ENCODE data around the gene CEP164. TPM values are rescaled to one million over a fixed set of nuclear protein-coding genes. Genes with fewer than 3 reads are reported as not detected.
"Not testable (repeated sequence)": the region's sequence is repeated elsewhere in the genome, so short reads cannot be mapped to it uniquely, and the experiment has no call there.

Gene CEP164
- polyA plus RNA-seq, 4 donors: 18.1 to 43.4 (median 31.2) TPM

- DNase-seq (ENCODE audit: low read depth in 4 of 4, low spot score in 2 of 4): no peak
Observed at GRCh38 chr11:117303646-117304315, 23.9 kb upstream of the CEP164 start.

- no peak for DNase-seq (ENCODE audit: low read depth in 4 of 4, low spot score in 2 of 4)
Observed at GRCh38 chr11:117305145-117305544, 22.5 kb upstream of the CEP164 start.

- no peak for DNase-seq (ENCODE audit: low read depth in 4 of 4, low spot score in 2 of 4)
Observed at GRCh38 chr11:117309310-117309709, 18.3 kb upstream of the CEP164 start.

DNA sequence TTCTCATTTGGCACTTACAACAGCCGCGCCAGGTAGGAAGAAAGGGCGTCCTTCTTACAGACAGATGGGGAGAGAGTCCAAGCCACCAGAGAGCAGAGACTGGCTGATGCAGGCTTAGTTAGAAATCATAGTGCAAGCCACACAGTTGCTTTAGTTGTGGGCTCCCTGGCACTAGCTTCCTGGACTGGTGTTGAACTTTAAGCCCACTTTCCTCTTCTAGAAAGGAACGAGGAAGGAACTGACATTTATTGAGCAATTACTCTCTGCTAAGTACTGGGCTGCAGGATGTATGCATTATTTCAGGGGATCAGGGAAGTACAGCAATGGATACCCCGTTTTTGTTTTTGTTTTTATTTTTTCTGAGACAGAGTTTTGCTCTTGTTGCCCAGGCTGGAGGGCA, 14.6 kb upstream of the CEP164 start:
- no peak for DNase-seq (ENCODE audit: low read depth in 4 of 4, low spot score in 2 of 4)

GRCh38 chr11:117313828-117314768, 13.6 kb upstream of the CEP164 start:
- DNase-seq (ENCODE audit: low read depth in 4 of 4, low spot score in 2 of 4): no peak

DNA sequence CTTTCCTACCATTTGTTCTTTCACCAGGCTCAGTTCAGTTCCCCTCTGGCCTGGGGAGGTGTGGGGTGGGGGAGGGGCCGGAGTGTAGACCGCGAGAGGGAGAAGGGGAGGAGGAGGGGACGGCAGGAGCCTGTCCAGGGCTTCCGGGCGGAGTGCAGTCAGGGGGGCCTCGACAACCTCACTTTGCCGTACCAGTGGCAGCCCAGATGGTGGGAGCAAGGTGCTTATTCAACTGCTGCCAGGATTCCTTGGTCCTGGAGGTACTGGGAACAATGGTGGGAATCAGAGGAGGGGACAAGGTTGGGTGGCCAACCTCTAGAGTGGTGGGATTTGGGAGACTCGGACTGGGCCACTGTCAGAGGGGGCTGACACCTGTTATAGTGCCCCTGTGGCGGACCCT, 12.8 kb upstream of the CEP164 start:
- no peak for DNase-seq (ENCODE audit: low read depth in 4 of 4, low spot score in 2 of 4)

DNA sequence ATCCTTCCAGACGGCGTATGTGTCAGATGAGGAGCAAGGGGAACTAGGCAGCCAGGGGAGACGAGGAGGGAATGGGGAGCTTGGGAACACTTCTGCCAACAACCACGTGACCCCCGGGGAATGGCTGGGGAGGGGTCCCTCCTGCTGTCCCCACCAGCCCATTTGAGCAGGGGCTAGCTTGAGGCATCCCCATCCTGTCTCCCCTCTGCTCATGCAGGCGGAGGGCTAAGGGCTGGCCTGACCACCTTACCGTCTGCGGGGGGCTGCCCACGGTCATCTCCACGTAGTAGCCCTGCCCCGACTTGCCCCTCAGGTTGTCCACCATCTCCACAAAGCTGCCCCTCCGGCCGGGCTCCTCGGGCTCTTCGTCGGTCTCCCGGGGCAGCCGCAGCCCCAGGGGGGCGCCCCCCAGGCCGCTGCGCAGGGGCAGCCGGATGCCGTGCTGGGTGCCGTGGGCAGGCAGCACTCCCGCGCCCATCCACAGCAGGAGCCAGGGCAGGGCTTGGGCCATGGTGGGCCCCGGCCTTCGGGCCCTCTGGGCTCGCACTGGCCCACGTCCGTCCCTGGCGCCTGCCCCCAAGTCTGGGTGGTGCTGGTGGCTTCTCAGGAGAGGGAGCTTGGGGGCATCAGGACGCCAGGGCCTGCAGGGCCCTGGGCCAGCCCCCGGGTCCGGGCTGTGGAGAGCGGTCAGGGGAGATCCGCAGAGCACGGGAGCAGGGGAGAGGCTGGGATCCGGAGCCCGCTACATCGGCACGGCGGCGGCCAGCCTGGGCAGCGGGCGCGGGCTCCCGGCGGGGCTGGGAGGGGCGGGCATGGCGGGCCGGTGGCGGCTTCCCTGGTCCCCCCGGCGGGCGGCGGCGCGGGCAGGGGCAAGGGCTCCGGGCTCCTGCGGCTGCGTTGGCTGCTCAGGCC, 12.1 kb upstream of the CEP164 start:
- no peak for DNase-seq (ENCODE audit: low read depth in 4 of 4, low spot score in 2 of 4)

- peak; percentile 55 to 83 (median 64) for DNase-seq (ENCODE audit: low read depth in 4 of 4, low spot score in 2 of 4)
Observed at GRCh38 chr11:117316197-117316961, 11.3 kb upstream of the CEP164 start, which contains the start of gene BACE1. TSS of gene BACE1 (minus strand) at chr11:117316256. CDS start at chr11:117315795, 461 bp downstream.

GRCh38 chr11:117318738-117319137, 8.9 kb upstream of the CEP164 start:
- no peak for DNase-seq (ENCODE audit: low read depth in 4 of 4, low spot score in 2 of 4)

GRCh38 chr11:117319214-117319840, 8.3 kb upstream of the CEP164 start:
- no peak for DNase-seq (ENCODE audit: low read depth in 4 of 4, low spot score in 2 of 4)

GRCh38 chr11:117327255-117327566, 443 bp upstream of the CEP164 start:
- not testable (repeated sequence) for DNase-seq (ENCODE audit: low read depth in 4 of 4, low spot score in 2 of 4)

GRCh38 chr11:117328375-117329010, 839 bp downstream of the CEP164 start:
- no peak for DNase-seq (ENCODE audit: low read depth in 4 of 4, low spot score in 2 of 4)

- no peak for DNase-seq (ENCODE audit: low read depth in 4 of 4, low spot score in 2 of 4)
Observed at GRCh38 chr11:117332843-117333242, 5.2 kb downstream of the CEP164 start.

DNA sequence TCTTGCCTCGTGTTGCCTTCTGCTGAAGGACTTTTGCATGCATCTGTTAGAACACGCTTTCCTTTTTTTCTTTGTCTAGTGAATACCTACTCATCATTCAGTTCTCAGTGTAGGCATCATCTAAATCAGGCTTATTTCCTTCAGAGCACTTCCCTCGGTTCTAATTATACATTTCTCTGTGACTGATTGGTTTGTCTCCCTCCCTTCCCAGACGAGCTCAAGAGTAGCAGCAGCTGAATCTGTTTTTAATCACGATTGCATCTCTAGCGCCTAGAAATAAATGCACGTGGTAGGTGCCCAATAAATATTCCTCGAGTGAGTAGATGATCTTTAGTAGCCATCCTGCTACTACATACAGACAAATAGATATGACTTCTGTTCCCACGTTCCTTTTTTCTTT, 6.3 kb downstream of the CEP164 start:
- DNase-seq (ENCODE audit: low read depth in 4 of 4, low spot score in 2 of 4): no peak

DNA sequence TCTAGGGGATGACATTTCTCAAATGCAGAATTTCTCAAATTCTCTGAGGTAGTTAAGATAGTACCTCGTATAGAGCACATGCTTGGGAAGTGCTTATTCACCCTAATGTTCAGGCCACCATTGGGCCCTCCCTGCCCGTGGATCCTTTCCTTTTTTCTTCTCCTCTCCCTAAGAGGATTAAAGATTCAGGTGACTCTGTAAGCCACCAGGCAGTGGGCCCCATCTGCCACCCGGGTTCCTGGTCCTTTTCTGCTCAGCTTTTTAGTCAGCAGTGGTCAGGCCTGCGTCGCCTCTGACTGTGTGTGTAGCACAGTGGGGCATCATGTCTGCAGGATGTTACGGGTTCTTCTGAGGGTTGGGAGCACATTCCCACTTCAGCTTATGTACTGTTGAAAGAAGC, 7.2 kb downstream of the CEP164 start:
- no peak for DNase-seq (ENCODE audit: low read depth in 4 of 4, low spot score in 2 of 4)

- no peak for DNase-seq (ENCODE audit: low read depth in 4 of 4, low spot score in 2 of 4)
Observed at GRCh38 chr11:117335399-117335798, 7.7 kb downstream of the CEP164 start.

DNA sequence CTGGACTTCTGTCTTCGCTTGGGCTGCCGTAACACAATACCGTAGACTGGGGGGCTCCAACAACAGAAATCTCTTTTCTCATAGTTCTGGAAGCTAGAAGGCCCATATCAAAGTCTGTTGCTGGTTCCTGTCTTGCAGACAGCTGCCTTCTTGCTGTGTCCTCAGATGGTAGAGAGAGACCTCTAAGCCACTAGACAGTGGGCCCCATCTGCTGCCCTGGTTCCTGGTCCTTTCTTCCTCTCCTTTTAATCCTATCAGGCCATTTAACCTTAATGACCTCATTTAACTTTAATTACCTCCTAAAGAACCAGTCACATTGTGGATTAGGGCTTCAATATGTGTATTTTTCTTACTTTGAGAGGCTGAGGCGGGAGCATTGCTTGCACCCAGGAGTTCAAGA, 9.4 kb downstream of the CEP164 start:
- no peak for DNase-seq (ENCODE audit: low read depth in 4 of 4, low spot score in 2 of 4)

DNA sequence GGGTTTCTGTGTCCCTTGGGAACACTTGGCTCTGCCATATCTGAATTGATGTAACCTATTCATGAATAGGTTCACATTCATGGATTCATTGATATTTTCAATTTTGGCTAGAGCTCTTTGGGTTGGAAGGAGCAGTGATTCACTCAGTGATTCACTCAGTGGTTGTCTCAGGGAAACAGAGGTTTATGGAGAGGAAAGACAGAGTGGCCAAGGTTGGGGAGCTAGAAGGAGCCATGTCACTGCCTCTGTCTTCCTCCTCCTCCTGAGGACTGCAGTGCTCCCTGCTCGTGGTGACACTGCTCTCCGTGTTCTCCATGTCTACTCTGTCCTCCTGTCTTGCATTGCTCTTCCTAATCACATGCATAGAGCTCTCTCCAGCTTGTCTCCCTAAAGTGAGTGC, 17.4 kb downstream of the CEP164 start:
- no peak for DNase-seq (ENCODE audit: low read depth in 4 of 4, low spot score in 2 of 4)

DNA sequence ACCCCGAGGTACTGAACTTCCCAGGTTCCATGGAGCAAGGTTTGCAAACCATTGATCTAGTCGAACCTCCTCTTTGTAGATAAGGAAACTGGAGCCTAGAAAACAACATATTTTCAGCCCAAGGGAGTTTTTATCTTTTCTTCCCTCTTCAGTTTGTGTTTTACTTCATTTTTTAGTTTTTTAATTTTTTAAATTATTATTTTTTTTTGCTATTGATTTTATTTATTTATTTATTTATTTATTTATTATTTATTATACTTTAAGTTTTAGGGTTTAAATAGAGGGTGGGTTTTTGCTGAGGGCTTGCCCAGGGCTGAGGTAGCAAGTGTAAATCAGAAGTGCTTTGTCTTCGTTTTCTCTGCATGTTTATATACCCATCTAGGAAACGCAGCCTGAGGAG, 26.9 kb downstream of the CEP164 start:
- no peak for DNase-seq (ENCODE audit: low read depth in 4 of 4, low spot score in 2 of 4)

All from left renal cortex interstitium (tissue), 4 donors.